Suppressor macrophage (primary cell): Measurements from ENCODE around the gene LILRA2.
"Not testable (repeated sequence)": the region's sequence is repeated elsewhere in the genome, so short reads cannot be mapped to it uniquely, and the experiment has no call there.

Experiments
- DNase-seq, 4 experiments: peaks; one replicate each; pipeline ENCODE4 v3.0.0-alpha.2; 2020 to 2022

The LILRA2 gene

GRCh38 chr19:54571715-54572615 lies 1.6 kb upstream of the LILRA2 start:
- DNase-seq = peak; percentile 59 to 76 (median 69)

- peak; percentile 87 to 95 (median 92) for DNase-seq
Measured at GRCh38 chr19:54572696-54573311, 786 bp upstream of the LILRA2 start.

- no peak for DNase-seq
Measured at GRCh38 chr19:54574051-54574450, 461 bp downstream of the LILRA2 start.

GRCh38 chr19:54574527-54575056 lies 1.0 kb downstream of the LILRA2 start:
- peak in 3 of 4 experiments; percentile 17 to 40 (median 24) for DNase-seq

- DNase-seq = peak in 1 of 4 experiments; percentile 15
Measured at GRCh38 chr19:54575205-54575604, 1.6 kb downstream of the LILRA2 start.

- no peak for DNase-seq
Measured at GRCh38 chr19:54576411-54576976, 2.9 kb downstream of the LILRA2 start.

GRCh38 chr19:54577334-54577733 lies 3.7 kb downstream of the LILRA2 start:
- DNase-seq = no peak

GRCh38 chr19:54578268-54578667 lies 4.7 kb downstream of the LILRA2 start:
- not testable (repeated sequence) for DNase-seq

- no peak for DNase-seq
Measured at GRCh38 chr19:54586397-54586796, 12.8 kb downstream of the LILRA2 start.

GRCh38 chr19:54587026-54587425 lies 13.4 kb downstream of the LILRA2 start:
- DNase-seq = no peak

GRCh38 chr19:54593445-54593844 lies 19.9 kb downstream of the LILRA2 start, which contains the start of gene LILRA1:
Gene LILRA1 (plus strand): TSS chr19:54593632. CDS start chr19:54594245, 613 bp downstream.
- peak; percentile 65 to 84 (median 76) for DNase-seq

- DNase-seq = peak; percentile 60 to 73 (median 70)
Measured at GRCh38 chr19:54593931-54594626, 20.5 kb downstream of the LILRA2 start.

- no peak for DNase-seq
Measured at GRCh38 chr19:54594737-54595136, 21.1 kb downstream of the LILRA2 start.

GRCh38 chr19:54595680-54596436 lies 22.3 kb downstream of the LILRA2 start:
- DNase-seq = not testable (repeated sequence)

- peak; percentile 32 to 76 (median 62) for DNase-seq
Measured at GRCh38 chr19:54600212-54600611, 26.6 kb downstream of the LILRA2 start.

GRCh38 chr19:54606230-54606629 lies 32.6 kb downstream of the LILRA2 start:
- DNase-seq = peak; percentile 44 to 84 (median 72)

GRCh38 chr19:54606891-54607784 lies 33.5 kb downstream of the LILRA2 start:
- DNase-seq = peak; percentile 78 to 91 (median 84)

GRCh38 chr19:54607785-54608150 lies 34.2 kb downstream of the LILRA2 start:
- no peak for DNase-seq

- DNase-seq = no peak
Measured at GRCh38 chr19:54608205-54608604, 34.6 kb downstream of the LILRA2 start.

GRCh38 chr19:54608792-54609191 lies 35.2 kb downstream of the LILRA2 start:
- DNase-seq = peak; percentile 61 to 84 (median 78)
